Aorta (tissue), 5 donors: Measurements from ENCODE around the gene GKN2. TPM values are rescaled to one million over a fixed set of nuclear protein-coding genes. Genes with fewer than 3 reads are reported as not detected.

Experiments used
- ATAC-seq: fragments of 200-7000 bp; cut with Tn5 transposase; one replicate; pipeline ENCODE4 v1.9.1; 2022; ENCODE audit warnings: moderate library complexity; ENCODE audit not compliant: low FRiP score
- DNase-seq, 2 donors: peaks; one replicate each; pipeline ENCODE4 v3.0.0-alpha.2; 2020
- H3K27ac ChIP-seq, 2 donors: one replicate each; pipeline ENCODE4 v1.5.1; 2013; ENCODE audit warnings: low read length in 2 of 2, mild to moderate bottlenecking in 2 of 2, moderate library complexity in 2 of 2, control low read depth in 1 of 2, inconsistent platforms in 1 of 2, low read depth in 1 of 2
- H3K27me3 ChIP-seq, 2 donors: one replicate each; pipeline ENCODE4 v1.6.1; 2013; ENCODE audit warnings: control low read depth in 1 of 2, low read length in 1 of 2, mild to moderate bottlenecking in 1 of 2, moderate library complexity in 1 of 2; ENCODE audit not compliant: insufficient read depth in 2 of 2, control insufficient read depth in 1 of 2
- H3K36me3 ChIP-seq, 2 donors: one replicate each; pipeline ENCODE4 v1.6.1; 2013; ENCODE audit warnings: control low read depth in 1 of 2, low read length in 1 of 2, mild to moderate bottlenecking in 1 of 2; ENCODE audit not compliant: insufficient read depth in 2 of 2, control insufficient read depth in 1 of 2
- H3K4me1 ChIP-seq, 2 donors: one replicate each; pipeline ENCODE4 v1.6.1; 2013; ENCODE audit warnings: low read length in 2 of 2, control low read depth in 1 of 2, mild to moderate bottlenecking in 1 of 2, moderate library complexity in 1 of 2; ENCODE audit not compliant: insufficient read depth in 2 of 2, control insufficient read depth in 1 of 2
- H3K4me3 ChIP-seq, 2 donors: one replicate each; pipeline ENCODE4 v1.5.1; 2013; ENCODE audit warnings: low read length in 2 of 2, control low read depth in 1 of 2, mild to moderate bottlenecking in 1 of 2
- H3K9me3 ChIP-seq: one replicate; pipeline ENCODE4 v1.6.1; 2013; ENCODE audit warnings: mild to moderate bottlenecking, low read length; ENCODE audit not compliant: control insufficient read depth
- WGBS, 2 donors: extraction: QIAGEN DNeasy Blood & Tissue Kit; methylation state at CpG; one replicate each; pipeline ENCODE4 v1.1.7; 2013; 5-methylcytosine and 5-hydroxymethylcytosine counted together
- intact Hi-C, 2 donors: fragments of 100-400 bp; cut with DNase I; formaldehyde crosslinking; loops; one replicate each; pipeline versions ENCODE4 v1.14.2 to v1.15.0; 2022
- polyA plus RNA-seq, 2 donors: library from polyadenylated mRNA; stranded (reverse); fragments of 200-250 nt; gene quantifications; one replicate each; pipeline ENCODE4 v1.2.3, GENCODE V29; 2013
- total RNA-seq, 2 donors: library from RNA; stranded (reverse); fragmentation: NEBNext Ultra II Directional; extraction: Animal tissue kit (Norgen Biotek cat#: 25700); gene quantifications; one replicate each; pipeline ENCODE4 v1.2.1, GENCODE V29; 2021
- donor health status: healthy with polysubstance abuse.
- donor health status: Bipolar disorder and iron deficiency.
- donor health status: DM: no; HTN: no; CAD: no.
- donor health status: DM: no; HTN: no; CAD: no.
- donor health status: DM: yes; HTN: yes; CAD: no.

The GKN2 gene
- total and polyA plus RNA-seq, 4 donors: 1.5 to 1.9 TPM; not detected in 2

- DNase-seq: no peak
- no peaks in the 10 kb centered on the region for H3K36me3 ChIP-seq
- no peak overlapping the region for H3K27ac ChIP-seq
- H3K27me3 ChIP-seq: no peaks in the 10 kb centered on the region
- H3K4me1 ChIP-seq: peaks cover 0 to 6% of the 10 kb centered on the region in 2 donors
- H3K4me3 ChIP-seq: no peak overlapping the region
- 99 to 100% methylated on average over 1 of the region's 1 CpG for WGBS, 2 donors
- H3K9me3 ChIP-seq: no peaks in the 10 kb centered on the region
- no peak for ATAC-seq
- intact Hi-C loops: loop anchor here in 1 of 2 donors (5.0 kb wide), 1 partner anchor 159 kb away; no protein-coding TSS in a partner anchor
Observed at GRCh38 chr2:68911709-68912108, 41.0 kb downstream of the GKN2 start.

GRCh38 chr2:68911246-68911645 lies 41.4 kb downstream of the GKN2 start:
- intact Hi-C loops: loop anchor here in 1 of 2 donors (5.0 kb wide), 1 partner anchor 159 kb away; no protein-coding TSS in a partner anchor
- Histone ChIP-seq H3K9me3 (no peaks in the 10 kb centered on the region), H3K27me3 (no peaks in the 10 kb centered on the region), H3K4me3 (no peak overlapping the region), H3K4me1 (peaks cover 0 to 6% of the 10 kb centered on the region in 2 donors), H3K27ac (no peak overlapping the region), H3K36me3 (no peaks in the 10 kb centered on the region)
- WGBS, 2 donors: 70 to 78% methylated on average over 4 of the region's 4 CpGs
- ATAC-seq: no peak
- no peak for DNase-seq

- intact Hi-C loops: loop anchor here (1.0 to 5.0 kb wide), 4 partner anchors 73 to 159 kb away; no protein-coding TSS in a partner anchor
- 59 to 63% methylated on average over 3 of the region's 3 CpGs for whole genome bisulfite sequencing, 2 donors
- DNase-seq (peak; percentile 70 to 84), ATAC-seq (peak; percentile 80)
- no peak overlapping the region for H3K27ac ChIP-seq
- H3K4me1 ChIP-seq: peaks cover 0 to 6% of the 10 kb centered on the region in 2 donors
- H3K36me3 ChIP-seq: no peaks in the 10 kb centered on the region
- no peaks in the 10 kb centered on the region for H3K27me3 ChIP-seq
- H3K4me3 ChIP-seq: no peak overlapping the region
- no peaks in the 10 kb centered on the region for H3K9me3 ChIP-seq
Observed at GRCh38 chr2:68909793-68910674, 42.7 kb downstream of the GKN2 start.

- no peaks in the 10 kb centered on the region for H3K27me3 ChIP-seq
- peak overlapping the region in 1 of 2 donors; percentile 12 for H3K27ac ChIP-seq
- WGBS, 2 donors: 22 to 30% methylated on average over 5 of the region's 5 CpGs
- ATAC-seq: peak; percentile 89
- peaks cover 0 to 6% of the 10 kb centered on the region in 2 donors for H3K4me1 ChIP-seq
- H3K4me3 ChIP-seq: no peak overlapping the region
- peak; percentile 87 to 90 for DNase-seq
- no peaks in the 10 kb centered on the region for H3K36me3 ChIP-seq
- intact Hi-C loops: loop anchor here (5.0 kb wide), 2 partner anchors 71 to 76 kb away; no protein-coding TSS in a partner anchor
- no peaks in the 10 kb centered on the region for H3K9me3 ChIP-seq
Observed at GRCh38 chr2:68908392-68908970, 44.2 kb downstream of the GKN2 start.

GRCh38 chr2:68907920-68908253 lies 44.8 kb downstream of the GKN2 start:
- Histone ChIP-seq H3K36me3 (no peaks in the 10 kb centered on the region), H3K4me3 (no peak overlapping the region), H3K27me3 (no peaks in the 10 kb centered on the region), H3K4me1 (peaks cover 0 to 6% of the 10 kb centered on the region in 2 donors), H3K27ac (no peak overlapping the region), H3K9me3 (no peaks in the 10 kb centered on the region)
- ATAC-seq (no peak), DNase-seq (no peak)
- intact Hi-C loops: loop anchor here (5.0 kb wide), 2 partner anchors 71 to 76 kb away; no protein-coding TSS in a partner anchor
- 75 to 95% methylated on average over 4 of the region's 4 CpGs for WGBS, 2 donors

GRCh38 chr2:68907232-68907919 lies 45.3 kb downstream of the GKN2 start:
- ATAC-seq (no peak), DNase-seq (no peak)
- 95 to 96% methylated on average over 5 of the region's 5 CpGs for WGBS, 2 donors
- intact Hi-C loops: loop anchor here (5.0 kb wide), 2 partner anchors 70 to 75 kb away; no protein-coding TSS in a partner anchor
- peaks cover 0 to 6% of the 10 kb centered on the region in 2 donors for H3K4me1 ChIP-seq
- H3K36me3 ChIP-seq: no peaks in the 10 kb centered on the region
- H3K27ac ChIP-seq: no peak overlapping the region
- no peaks in the 10 kb centered on the region for H3K9me3 ChIP-seq
- H3K4me3 ChIP-seq: no peak overlapping the region
- H3K27me3 ChIP-seq: no peaks in the 10 kb centered on the region

GRCh38 chr2:68906716-68907115 lies 46.0 kb downstream of the GKN2 start:
- ATAC-seq: no peak
- Histone ChIP-seq H3K27me3 (no peaks in the 10 kb centered on the region), H3K27ac (no peak overlapping the region), H3K4me3 (no peak overlapping the region), H3K4me1 (peaks cover 0 to 6% of the 10 kb centered on the region in 2 donors), H3K9me3 (no peaks in the 10 kb centered on the region), H3K36me3 (no peaks in the 10 kb centered on the region)
- intact Hi-C loops: loop anchor here (5.0 kb wide), 2 partner anchors 69 to 74 kb away; no protein-coding TSS in a partner anchor
- 79 to 98% methylated on average over 3 of the region's 3 CpGs for WGBS, 2 donors
- no peak for DNase-seq

- no peak overlapping the region for H3K27ac ChIP-seq
- intact Hi-C loops: loop anchor here (5.0 kb wide), 2 partner anchors 68 to 73 kb away; no protein-coding TSS in a partner anchor
- ATAC-seq: no peak
Observed at GRCh38 chr2:68905116-68905515, 47.6 kb downstream of the GKN2 start.

More at GRCh38 chr2:68905116-68905515, 47.6 kb downstream of the GKN2 start:
- Histone ChIP-seq H3K4me3 (no peak overlapping the region), H3K4me1 (peaks cover 0 to 6% of the 10 kb centered on the region in 2 donors), H3K9me3 (peaks cover 5% of the 10 kb centered on the region), H3K36me3 (no peaks in the 10 kb centered on the region), H3K27me3 (peaks cover 0 to 1% of the 10 kb centered on the region in 2 donors)
- no peak for DNase-seq
- 77 to 82% methylated on average over 2 of the region's 2 CpGs for WGBS, 2 donors
